SH-SY5Y (cell line): ENCODE results near the gene FH.

ENCODE experiments used
- GATA2 ChIP-seq: IDR thresholded peaks from 2 replicates; pipeline ENCODE4 v1.6.1; 2011; ENCODE audit warnings: mild to moderate bottlenecking, low read depth, low read length
- GATA3 ChIP-seq: IDR thresholded peaks from 2 replicates; pipeline ENCODE4 v1.6.1; 2011; ENCODE audit warnings: low read depth, mild to moderate bottlenecking, low read length, moderate library complexity

DNA sequence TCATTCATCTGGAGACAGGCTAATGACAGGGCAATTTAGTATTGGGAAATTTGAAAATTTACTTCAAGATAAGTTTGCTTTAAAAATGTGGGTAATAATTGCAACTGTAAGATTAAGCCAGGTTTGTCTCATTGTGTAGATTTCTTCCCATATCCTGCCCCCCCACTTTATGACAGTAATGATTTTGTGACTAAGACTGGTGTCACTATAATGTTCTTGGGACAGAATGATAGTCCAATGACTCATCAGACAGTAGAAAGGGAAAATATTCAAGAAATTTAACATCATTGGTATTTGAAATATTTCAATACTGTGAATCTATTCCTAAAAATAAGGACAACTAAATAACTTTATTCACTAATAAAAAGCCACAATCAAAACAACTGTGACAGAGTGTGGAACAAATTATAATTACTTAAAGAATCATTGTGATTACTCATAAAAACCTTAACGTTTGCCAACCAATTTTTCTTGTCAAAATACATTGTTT, 36.7 kb downstream of the FH start:
- TF ChIP-seq GATA3, result no peak
- no peak for TF ChIP-seq GATA2
